ENCODE results near the gene SLC25A10.

- TF ChIP-seq CTCF (IDR thresholded peaks at IDR 0.05) (no peak), POLR2A (IDR thresholded peaks at IDR 0.05) (no peak)
Observed at GRCh38 chr17:81723651-81724209, 11.6 kb downstream of the SLC25A10 start.
